Fibroblast of upper back skin (primary cell): ENCODE data around the gene PACS1.

Source experiments
- DNase-seq: peaks from one replicate; pipeline ENCODE4 v3.0.0-alpha.2; 2013

The PACS1 gene

DNA sequence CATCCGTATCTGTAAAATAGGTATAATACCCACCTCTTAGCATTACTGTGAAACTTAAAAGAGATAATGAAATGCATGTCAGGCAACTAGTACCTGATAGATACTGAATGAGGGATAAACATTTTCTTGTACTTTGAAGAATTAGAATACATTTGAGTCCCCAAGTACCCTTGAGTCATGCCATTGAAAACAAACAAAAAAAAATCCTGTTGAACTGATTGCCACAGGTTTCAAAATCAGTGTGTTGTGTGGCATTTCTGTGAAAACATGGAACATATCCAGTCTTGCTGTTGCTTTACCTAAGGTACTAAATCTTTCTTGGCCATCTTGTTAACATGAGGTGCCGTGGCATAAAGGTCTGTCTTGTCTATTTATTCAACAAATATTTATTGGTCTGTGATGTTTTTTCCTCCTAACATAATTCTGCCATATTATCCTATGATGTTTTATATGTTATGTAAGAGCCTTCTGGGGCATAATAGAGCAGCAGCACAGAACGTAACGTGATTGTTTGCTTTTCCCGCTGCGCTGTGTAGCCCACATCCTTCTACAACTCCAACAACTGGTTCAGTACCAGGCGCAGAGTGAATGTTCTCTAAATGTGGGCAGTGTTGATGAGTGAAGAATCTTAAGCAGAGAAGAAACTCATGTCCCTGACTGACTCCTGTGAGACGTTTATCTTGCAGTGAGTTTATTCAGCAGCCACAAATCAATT, 119.1 kb downstream of the PACS1 start:
- DNase-seq = no peak

DNA sequence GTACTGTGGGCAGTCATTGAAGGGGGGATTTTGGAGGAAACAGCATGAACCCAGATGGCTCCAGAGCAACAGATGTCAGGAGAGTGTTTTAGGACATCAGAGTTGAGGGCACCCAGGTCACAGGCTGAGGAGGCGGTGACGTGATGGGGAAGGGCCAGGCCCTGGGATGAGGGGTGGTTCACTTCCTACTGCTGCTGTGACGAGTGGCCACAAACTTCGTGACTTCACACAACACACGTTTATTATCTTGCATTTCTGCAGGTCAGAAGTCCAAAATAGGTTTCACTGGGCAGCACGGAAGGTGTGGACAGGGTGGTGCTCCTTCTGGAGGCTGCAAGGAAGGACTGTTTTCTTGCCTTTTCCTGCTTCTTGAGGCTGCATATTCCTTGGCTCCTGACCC, 120.7 kb downstream of the PACS1 start:
- DNase-seq = no peak

DNA sequence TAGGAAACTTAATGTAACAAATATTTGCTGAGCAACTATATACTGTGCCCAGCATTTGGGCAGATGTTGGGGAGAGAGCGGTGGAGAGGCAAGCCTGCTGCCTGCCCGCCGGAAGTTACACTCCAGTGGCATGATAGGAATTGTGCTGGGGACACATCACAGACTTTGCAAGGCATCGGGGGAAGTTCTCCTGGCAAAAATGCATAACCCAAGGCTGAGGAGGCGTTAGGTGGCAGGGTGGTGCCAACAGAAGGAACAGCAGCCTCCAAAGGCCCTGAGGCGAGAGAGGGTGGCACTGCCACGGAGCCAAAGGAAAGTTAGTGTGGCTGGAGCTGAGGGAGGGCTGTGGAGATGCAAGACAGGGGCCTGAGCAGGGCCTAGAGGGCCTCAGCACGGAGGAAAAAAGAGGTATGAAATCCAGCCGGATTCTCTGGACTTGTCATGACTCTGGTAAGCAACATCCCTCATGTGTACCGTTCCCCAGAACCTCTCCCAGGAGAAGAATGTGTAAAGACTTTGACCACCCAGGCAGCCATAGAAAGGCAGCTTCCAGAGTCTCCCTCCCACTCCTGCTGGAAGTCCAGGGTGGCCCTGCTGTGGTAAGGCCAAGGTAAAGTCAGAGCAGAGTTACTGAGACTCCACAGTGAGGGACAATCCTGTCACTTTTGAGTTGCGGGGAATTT, 122.2 kb downstream of the PACS1 start:
- DNase-seq = no peak

DNA sequence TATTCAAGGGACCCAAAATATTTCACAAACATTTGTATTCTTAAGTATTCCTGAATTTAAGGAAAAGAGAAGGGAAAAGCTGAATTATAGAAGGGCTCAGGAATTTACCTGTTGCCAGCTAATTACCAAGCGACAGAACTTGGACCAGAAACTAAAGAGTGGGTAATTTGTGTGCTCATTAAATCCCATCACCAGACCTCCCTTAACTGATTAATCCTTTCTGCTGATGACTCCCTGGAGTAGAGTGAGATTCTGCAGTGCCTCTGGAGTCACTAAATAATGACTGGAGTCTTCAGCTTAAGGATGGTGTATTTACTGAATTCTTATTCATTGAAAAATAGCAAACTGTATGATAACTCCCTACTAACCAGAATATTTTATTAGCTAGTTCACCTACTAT, 124.3 kb downstream of the PACS1 start:
- DNase-seq = no peak

DNA sequence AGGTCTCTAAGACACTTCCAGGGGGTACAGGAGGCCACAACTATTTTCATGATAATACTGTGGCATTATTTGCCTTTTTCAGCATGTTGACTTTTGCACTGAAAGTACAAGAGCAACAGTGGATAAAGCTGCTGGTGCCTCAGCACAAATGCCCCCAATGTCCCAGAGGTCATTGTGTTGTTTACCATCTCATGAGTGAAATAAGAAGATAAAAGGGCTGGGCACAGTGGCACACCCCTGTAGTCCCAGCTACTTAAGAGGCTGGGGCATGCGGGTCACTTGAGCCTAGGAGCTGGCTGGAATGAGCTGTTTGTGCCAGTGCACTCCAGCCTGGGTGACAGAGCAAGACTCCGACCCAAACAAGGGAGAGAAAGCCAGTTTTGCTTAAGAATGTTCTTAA, 125.8 kb downstream of the PACS1 start:
- no peak for DNase-seq

DNA sequence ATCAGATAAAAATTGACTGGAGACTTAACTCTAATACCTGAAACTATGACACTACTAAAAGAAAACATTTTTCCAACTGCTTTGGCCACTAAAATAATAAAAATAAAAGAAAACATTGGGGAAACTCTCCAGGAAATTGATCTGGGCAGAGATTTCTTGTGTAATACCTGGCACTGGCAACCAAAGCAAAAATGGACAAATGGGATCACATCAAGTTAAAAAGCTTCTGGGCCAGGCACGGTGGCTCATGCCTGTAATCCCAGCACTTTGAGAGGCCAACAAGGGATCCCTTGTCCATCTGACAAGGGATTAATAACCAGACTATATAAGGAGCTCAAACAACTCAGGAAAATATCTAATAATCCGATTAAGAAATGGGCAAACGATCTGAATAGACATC, 133.8 kb downstream of the PACS1 start:
- DNase-seq = no peak

DNA sequence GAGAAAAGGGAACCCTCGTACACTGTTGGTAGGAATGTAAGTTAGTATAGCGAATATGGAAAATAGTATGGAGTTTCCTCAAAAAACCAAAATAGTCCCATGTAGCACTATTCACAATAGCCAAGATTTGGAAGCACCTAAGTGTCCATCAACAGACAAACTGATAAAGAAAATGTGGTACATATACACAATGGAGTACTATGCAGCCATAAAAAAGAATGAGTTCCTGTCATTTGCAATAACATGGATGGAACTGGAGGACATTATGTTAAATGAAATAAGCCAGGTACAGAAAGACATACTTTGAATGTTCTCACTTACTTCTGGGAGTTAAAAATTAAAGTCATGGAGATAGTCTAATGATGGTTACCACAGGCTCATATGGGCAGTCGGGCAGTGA, 134.3 kb downstream of the PACS1 start:
- no peak for DNase-seq

DNA sequence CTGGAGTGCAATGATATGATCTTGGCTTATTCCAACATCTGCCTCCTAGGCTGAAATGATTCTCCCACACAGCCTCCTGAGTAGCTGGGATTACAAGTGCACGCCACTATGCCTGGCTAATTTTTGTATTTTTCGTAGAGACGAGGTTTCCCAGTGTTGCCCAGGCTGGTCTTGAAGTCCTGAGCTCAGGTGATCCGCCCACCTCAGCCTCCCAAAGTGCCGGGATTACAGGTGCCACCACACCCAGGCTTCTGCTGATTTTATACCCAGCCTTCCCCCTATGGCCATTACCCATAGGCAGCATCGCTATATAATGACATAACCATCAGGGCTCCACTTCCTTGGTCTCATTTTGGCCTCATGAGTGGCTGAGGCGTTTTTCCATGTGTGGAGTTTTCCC, 137.7 kb downstream of the PACS1 start:
- DNase-seq = no peak

DNA sequence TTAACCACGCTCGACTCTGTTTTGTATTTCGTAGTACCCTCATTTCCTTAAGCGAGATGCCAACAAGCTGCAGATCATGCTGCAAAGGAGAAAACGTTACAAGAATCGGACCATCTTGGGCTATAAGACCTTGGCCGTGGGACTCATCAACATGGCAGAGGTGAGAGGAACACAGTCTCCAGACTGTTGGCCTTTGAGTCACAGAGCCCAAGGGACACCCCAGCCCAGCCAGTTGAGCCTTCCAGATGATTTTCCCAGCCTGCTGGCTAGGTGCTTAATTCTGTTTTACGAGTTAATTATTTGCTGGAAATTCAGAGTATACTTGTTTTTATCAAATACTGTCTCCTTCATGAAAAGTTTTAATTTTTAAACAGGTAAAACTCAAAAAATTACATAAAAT, 141.0 kb downstream of the PACS1 start:
- no peak for DNase-seq

DNA sequence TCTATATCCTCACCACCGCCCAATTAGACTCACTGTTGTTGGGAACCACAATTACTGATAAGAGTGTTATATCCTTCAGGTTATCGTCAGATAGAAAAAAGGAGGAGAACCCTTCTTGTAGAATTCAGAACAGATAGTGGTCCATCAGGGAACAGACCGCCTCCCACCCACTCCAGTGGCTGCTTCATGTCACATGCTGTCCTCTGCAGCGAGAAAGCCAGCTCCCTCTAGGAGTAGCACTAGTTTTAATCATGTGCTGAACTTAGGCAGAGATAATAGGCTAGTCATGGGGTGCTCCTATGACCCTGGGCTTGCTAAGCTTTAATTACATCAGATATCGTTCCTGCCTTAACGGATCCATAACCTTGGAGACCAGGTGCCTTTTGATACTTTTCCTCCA, 146.8 kb downstream of the PACS1 start:
- DNase-seq = no peak

DNA sequence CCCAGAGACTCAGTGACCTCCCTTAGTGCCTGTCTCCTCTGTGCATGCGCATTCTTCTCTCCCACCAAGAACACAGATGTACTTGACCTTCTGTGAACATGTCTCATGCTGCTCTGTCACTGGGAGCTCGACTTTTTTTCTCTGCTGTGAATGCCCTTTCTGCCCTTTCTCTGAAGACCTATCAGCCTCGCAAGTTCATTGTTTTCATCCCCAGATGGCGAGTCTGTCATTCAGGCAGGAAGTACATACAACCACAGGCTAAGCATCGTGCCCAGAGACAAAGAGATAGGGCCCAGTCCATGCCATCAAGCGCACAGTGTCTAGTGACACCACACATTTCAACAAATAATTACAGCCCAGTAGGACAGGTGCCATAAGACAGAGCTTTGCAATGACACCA, 148.0 kb downstream of the PACS1 start:
- no peak for DNase-seq

DNA sequence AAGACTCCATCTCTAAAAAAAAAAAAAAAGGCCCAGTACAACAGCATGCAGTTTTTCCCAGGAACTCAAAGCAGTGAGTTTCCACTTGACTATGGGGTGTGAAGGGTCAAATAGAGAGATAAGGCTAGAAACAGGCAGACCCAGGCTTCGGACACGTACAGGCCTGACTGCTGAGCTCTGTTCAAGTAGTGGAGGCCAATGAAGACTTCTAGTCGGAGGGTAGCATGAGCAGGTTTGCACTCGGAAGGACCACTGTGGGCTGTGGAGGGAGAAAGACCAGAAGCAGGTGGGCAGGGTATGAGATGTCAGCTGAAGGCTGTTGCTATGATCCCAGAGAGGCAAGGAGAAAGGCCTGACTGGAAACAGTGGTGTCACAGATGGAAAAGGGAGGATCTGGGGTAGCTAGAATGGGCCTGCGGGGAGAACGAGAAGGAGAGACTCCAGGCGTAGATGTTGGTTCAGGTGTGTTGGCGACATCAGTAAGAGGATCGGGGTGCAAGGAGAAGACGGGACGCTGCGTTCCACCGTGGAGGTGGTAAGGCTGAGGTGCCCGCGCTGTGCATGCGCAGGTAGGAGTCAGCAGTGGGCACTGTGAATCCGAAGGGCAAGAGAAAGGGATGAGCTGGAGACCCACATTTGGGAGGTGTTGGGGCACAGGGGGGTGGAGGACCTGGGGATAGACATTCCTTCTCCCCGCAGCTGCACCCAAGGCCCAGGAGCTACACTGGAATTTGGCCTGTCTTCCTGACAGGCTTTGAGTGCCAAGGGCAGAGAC, 149.0 kb downstream of the PACS1 start:
- no peak for DNase-seq

DNA sequence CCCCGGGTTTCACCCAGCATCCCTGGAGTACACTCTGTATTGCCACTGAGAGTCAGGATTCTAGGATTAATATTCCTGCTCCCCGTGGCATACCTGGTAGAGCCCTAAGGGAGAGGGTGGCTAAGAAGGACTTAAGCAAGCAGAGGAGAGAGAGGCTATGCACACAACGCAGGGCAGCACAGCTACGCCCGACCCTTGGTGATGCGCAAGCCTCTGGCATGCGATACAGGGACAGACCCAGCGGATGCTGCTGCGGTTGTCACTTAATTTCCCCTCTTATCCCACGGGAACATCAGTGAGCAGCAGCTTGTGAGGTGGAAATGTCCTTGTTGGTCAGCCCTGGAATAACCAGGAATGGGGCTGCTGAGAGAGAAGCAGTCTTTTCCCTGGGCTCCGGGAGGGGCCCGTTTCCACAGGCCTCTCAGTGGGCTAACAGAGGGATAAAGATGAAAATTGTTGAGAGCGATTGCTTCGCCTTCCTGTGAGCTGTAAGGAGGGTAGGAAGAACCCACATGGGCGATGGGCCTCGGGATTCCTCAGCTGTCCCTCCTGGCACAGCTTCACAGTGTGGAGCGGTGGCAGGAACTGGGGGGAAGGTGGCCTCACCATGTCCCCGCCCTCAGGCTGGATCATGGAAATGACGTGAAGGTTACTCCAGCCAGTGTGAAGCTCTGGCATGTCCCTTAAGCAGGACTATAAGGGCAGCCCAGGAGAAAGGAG, 149.9 kb downstream of the PACS1 start:
- DNase-seq = no peak

DNA sequence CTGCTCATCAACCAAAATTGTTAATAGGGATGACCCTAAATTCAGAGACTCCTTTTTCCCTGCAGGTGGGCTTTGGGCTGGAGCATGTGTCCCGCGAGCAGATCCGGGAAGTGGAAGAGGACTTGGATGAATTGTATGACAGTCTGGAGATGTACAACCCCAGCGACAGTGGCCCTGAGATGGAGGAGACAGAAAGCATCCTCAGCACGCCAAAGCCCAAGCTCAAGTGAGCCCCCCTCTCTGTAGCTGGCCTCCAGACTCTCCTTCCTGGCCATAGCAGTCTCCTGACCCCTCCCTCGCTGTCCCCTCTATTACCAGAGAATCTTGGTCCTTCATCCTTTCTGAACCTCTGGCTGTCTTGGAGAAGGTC, 150.5 kb downstream of the PACS1 start:
- DNase-seq = no peak

DNA sequence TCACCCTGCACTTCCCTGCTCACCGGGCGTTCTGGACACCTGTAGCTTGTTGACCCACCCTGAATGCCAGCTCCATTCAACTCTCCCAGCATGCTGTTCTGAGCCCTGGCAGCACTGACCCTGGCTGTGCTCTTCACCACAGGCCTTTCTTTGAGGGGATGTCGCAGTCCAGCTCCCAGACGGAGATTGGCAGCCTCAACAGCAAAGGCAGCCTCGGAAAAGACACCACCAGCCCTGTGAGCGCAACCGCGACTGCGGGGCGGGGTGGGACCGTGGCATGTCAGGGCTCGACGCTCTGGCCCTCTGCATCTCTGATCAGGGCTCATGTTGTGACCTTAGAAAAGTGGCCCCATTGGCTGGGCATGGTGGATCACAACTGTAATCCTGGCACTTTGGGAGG, 150.9 kb downstream of the PACS1 start:
- DNase-seq = no peak

DNA sequence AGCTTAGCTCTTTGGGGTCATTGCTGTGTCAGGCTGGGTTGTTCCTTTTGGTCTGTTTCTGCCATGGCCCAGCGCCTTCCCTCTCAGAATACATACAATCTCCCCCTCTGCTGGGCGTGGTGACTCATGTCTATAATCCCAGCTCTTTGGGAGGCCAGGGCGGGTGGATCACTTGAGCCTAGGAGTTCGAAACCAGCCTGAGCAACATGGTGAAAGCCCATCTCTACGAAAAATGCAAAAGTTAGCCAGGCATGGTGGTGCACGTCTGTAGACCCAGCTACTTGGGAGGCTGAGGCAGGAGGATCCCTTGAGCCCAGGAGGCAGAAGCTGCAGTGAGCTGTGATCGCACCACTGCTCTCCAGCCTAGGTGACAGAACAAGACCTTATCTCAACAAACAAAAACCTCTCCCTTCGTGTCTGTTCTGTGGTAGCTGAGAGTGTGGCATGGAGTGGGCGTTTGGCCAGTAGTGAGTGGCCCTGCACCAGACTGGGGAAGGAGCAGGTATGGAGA, 151.7 kb downstream of the PACS1 start:
- DNase-seq = peak; percentile 13

DNA sequence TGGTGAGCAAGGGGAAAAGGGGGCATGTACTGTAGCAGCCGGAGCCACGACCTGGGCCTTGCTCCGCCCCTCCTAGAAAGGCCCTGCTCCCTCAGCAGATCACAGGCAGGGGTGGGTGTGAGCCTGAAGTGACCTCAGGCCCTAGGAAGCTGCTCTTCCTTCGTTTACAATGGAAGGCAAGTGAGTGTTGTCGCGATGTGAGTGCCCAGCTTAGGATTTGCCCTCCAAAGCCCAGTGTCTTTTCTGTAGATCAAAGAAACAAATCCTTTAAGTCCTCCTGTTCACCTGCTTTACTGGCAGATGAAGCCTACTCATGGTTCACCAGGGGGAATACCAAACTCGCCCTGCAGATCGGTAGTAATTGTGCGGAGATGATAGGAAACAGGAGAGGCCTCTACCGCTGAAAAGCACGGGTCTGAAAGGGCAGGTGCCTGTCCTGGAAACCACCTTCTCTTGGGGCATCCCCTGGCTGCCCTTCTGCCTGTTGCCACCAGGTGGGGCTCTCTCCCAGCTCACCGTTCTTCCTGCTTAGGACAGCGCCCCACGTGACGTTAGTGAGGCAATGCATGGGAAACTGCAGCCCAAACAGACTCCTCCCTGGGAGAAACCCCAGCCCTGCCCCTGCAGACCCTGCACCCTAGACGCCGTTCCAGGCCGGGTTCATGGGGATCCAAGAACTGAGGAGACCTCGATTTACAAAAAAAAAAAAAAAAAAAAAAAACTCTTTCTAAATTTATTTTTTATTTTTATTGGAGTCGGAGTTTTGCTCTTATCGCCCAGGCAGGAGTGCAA, 152.5 kb downstream of the PACS1 start:
- peak; percentile 90 for DNase-seq

DNA sequence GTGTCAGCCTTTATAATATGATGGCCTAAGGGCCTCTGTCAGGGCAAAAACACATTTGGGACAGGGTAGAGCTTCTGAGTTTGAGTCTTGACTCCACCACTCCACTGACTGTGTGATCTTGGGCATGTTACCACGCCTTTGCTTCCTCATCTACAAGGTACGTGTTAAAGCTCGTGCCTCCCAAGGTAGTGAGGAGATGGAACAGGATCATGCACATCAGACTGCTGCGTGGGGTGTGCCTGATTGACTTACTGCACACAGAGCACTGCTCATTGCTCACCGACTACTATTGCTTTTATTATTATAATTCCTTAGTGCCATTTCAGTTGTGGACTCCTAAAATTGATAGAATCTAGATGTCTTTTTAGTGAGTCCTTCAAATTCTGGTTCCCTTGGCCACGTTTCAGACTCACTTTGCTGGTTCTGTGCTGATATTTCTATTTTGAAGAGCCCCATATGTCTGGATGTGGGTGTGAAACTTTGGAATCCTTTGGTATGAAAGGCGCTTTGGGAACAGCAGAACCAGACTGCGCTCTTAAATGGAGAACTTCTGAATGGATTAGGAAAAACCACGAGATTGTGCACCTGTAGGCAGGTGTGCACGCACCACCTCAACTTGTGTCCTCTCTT, 154.3 kb downstream of the PACS1 start:
- no peak for DNase-seq

DNA sequence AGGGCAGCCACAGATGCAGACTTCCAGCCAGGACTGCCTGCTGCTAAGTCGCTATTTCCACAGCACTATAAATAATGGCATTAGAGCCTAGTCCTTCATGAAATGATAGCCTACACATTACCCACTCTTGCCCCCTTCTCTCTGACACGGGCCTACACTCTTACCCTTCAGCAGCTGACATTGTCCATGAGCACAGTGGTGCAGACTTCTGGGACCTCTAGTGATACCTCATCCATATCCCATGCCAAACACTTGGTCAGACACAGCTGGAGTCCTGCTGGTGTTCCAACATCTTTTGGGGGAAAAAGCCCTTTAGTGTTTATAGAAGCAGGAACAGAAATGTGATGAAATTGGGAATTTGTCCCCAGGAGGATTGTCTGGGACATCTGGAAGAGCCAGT, 155.0 kb downstream of the PACS1 start:
- DNase-seq = no peak

DNA sequence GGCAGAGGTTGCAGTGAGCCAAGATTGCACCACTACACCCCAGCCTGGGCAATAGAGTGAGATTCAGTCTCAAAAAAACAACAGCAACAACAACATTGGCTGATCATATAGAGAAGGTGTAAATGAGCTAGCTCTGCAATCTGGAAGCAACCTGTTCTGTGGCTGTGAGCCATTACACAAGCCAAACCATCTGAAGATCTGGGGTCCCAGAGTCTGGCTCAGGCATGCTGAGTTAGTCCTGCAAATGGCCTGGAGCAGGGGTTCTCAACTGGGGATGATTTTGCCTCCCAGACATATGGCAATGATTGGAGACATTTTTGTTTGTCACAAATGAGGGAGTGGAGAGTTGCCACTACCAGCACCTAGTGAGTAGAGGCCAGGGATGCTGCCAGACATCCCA, 156.0 kb downstream of the PACS1 start:
- no peak for DNase-seq

DNA sequence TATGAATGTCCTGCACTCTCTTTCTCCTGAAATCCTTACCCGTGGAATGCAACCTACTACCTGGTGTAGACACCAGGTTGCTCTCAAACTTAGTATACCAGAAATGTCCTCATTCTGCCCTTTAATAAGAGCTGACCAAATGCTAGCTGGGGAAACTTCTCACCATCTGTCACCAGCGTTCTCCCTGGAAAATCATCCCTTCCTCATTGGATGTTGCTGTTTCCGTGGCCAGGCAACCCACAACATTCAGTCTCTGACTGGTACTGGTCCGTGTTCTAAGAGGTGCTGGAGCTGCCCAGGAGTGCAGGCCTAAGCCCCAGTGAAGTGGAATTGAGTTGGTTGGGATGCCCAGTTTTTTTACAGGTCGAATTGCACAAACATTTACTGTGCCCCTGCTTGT, 157.6 kb downstream of the PACS1 start:
- no peak for DNase-seq

DNA sequence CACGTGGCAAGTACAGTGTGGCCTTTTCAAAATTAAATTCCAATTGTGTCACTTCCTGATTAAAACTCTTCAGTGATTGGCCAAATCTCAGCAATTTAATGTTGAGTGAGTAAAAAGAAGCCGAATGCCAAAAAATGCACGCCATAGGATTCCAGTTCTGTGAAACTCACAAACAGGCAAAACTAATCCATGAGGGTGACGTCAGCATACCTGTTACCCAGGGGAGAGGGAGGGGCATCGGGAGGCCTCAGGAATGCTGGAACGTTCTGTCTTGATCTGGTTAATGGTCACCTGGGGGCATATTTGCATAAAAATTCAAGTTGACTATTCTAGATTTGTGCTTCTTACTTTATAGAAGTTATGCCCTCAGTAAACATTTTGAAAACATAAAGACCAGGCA, 158.4 kb downstream of the PACS1 start:
- DNase-seq = no peak
